Activated T-cell treated with anti-CD3 and anti-CD28 coated beads, Interleukin-2, amount 50 U/mL, for 4 hours (primary cell): ENCODE data around the gene RPS6KL1. TPM values are rescaled to one million over a fixed set of nuclear protein-coding genes. Genes with fewer than 3 reads are reported as not detected.

Source experiments
- ATAC-seq, 2 donors: fragments of 200-7000 bp; cut with Tn5 transposase; one replicate each; pipeline ENCODE4 v1.10.0; 2021
- DNase-seq: peaks from one replicate; pipeline ENCODE4 v3.0.0-alpha.2; 2020
- H3K27me3 Mint-ChIP-seq: one replicate; pipeline ENCODE4 v1.8.0; 2021; ENCODE audit warnings: low read depth, mixed read lengths
- H3K36me3 Mint-ChIP-seq: one replicate; pipeline ENCODE4 v1.8.0; 2022; ENCODE audit warnings: mixed read lengths; ENCODE audit not compliant: insufficient read depth
- H3K4me1 Mint-ChIP-seq: one replicate; pipeline ENCODE4 v1.8.0; 2021; ENCODE audit warnings: low read depth, mixed read lengths
- H3K4me3 Mint-ChIP-seq: one replicate; pipeline ENCODE4 v1.8.0; 2021; ENCODE audit warnings: mild to moderate bottlenecking, moderate library complexity, mixed read lengths
- H3K9me3 Mint-ChIP-seq: one replicate; pipeline ENCODE4 v1.8.0; 2021; ENCODE audit warnings: mixed read lengths
- total RNA-seq, 3 donors: library from RNA; stranded (reverse); gene quantifications; one replicate each; pipeline ENCODE4 v1.2.1, GENCODE V29; 2021

RPS6KL1 gene
- total RNA-seq, 3 donors from 2014 or later: 13.2 to 20.7 (median 17.3) TPM

GRCh38 chr14:74917178-74917543 lies 5.9 kb downstream of the RPS6KL1 start:
- H3K4me1 Mint-ChIP-seq: peaks cover under 1% of the 10 kb centered on the region
- no peak for ATAC-seq
- no peak for DNase-seq
- no peak overlapping the region for H3K4me3 Mint-ChIP-seq
- H3K9me3 Mint-ChIP-seq: no peaks in the 10 kb centered on the region
- H3K36me3 Mint-ChIP-seq: no peaks in the 10 kb centered on the region
- no peaks in the 10 kb centered on the region for H3K27me3 Mint-ChIP-seq

GRCh38 chr14:74915826-74916225 lies 7.2 kb downstream of the RPS6KL1 start:
- H3K4me3 Mint-ChIP-seq: no peak overlapping the region
- H3K27me3 Mint-ChIP-seq: no peaks in the 10 kb centered on the region
- no peaks in the 10 kb centered on the region for H3K9me3 Mint-ChIP-seq
- H3K36me3 Mint-ChIP-seq: no peaks in the 10 kb centered on the region
- no peaks in the 10 kb centered on the region for H3K4me1 Mint-ChIP-seq
- no peak for ATAC-seq
- DNase-seq: no peak

GRCh38 chr14:74915426-74915825 lies 7.6 kb downstream of the RPS6KL1 start:
- H3K27me3 Mint-ChIP-seq: no peaks in the 10 kb centered on the region
- DNase-seq (no peak), ATAC-seq (no peak)
- H3K4me1 Mint-ChIP-seq: no peaks in the 10 kb centered on the region
- H3K4me3 Mint-ChIP-seq: no peak overlapping the region
- H3K9me3 Mint-ChIP-seq: no peaks in the 10 kb centered on the region
- H3K36me3 Mint-ChIP-seq: no peaks in the 10 kb centered on the region

- Mint-ChIP-seq H3K9me3 (no peaks in the 10 kb centered on the region), H3K4me3 (no peak overlapping the region), H3K4me1 (no peaks in the 10 kb centered on the region), H3K36me3 (no peaks in the 10 kb centered on the region), H3K27me3 (no peaks in the 10 kb centered on the region)
- no peak for DNase-seq
- no peak for ATAC-seq
Measured at GRCh38 chr14:74913986-74914573, 9.0 kb downstream of the RPS6KL1 start.

GRCh38 chr14:74913393-74913910 lies 9.6 kb downstream of the RPS6KL1 start:
- no peaks in the 10 kb centered on the region for H3K4me1 Mint-ChIP-seq
- no peaks in the 10 kb centered on the region for H3K9me3 Mint-ChIP-seq
- ATAC-seq (no peak), DNase-seq (no peak)
- no peaks in the 10 kb centered on the region for H3K27me3 Mint-ChIP-seq
- H3K4me3 Mint-ChIP-seq: no peak overlapping the region
- no peaks in the 10 kb centered on the region for H3K36me3 Mint-ChIP-seq

- ATAC-seq (no peak), DNase-seq (no peak)
- no peaks in the 10 kb centered on the region for H3K9me3 Mint-ChIP-seq
- no peak overlapping the region for H3K4me3 Mint-ChIP-seq
- H3K36me3 Mint-ChIP-seq: no peaks in the 10 kb centered on the region
- no peaks in the 10 kb centered on the region for H3K27me3 Mint-ChIP-seq
- no peaks in the 10 kb centered on the region for H3K4me1 Mint-ChIP-seq
Measured at GRCh38 chr14:74912801-74913200, 10.3 kb downstream of the RPS6KL1 start.

- Mint-ChIP-seq H3K4me3 (no peak overlapping the region), H3K36me3 (no peaks in the 10 kb centered on the region), H3K4me1 (peaks cover 2% of the 10 kb centered on the region), H3K9me3 (no peaks in the 10 kb centered on the region), H3K27me3 (no peaks in the 10 kb centered on the region)
- no peak for ATAC-seq
- DNase-seq: no peak
Measured at GRCh38 chr14:74912111-74912510, 10.9 kb downstream of the RPS6KL1 start.

GRCh38 chr14:74911704-74912103 lies 11.4 kb downstream of the RPS6KL1 start:
- no peaks in the 10 kb centered on the region for H3K27me3 Mint-ChIP-seq
- H3K36me3 Mint-ChIP-seq: no peaks in the 10 kb centered on the region
- no peak for DNase-seq
- H3K4me1 Mint-ChIP-seq: peaks cover 2% of the 10 kb centered on the region
- no peak overlapping the region for H3K4me3 Mint-ChIP-seq
- H3K9me3 Mint-ChIP-seq: no peaks in the 10 kb centered on the region
- no peak for ATAC-seq

- no peaks in the 10 kb centered on the region for H3K27me3 Mint-ChIP-seq
- peaks cover 2% of the 10 kb centered on the region for H3K4me1 Mint-ChIP-seq
- H3K9me3 Mint-ChIP-seq: no peaks in the 10 kb centered on the region
- DNase-seq (no peak), ATAC-seq (no peak)
- no peaks in the 10 kb centered on the region for H3K36me3 Mint-ChIP-seq
- H3K4me3 Mint-ChIP-seq: no peak overlapping the region
Measured at GRCh38 chr14:74911221-74911620, 11.8 kb downstream of the RPS6KL1 start.

- Mint-ChIP-seq H3K9me3 (no peaks in the 10 kb centered on the region), H3K36me3 (no peaks in the 10 kb centered on the region), H3K27me3 (no peaks in the 10 kb centered on the region), H3K4me3 (no peak overlapping the region), H3K4me1 (peaks cover 2% of the 10 kb centered on the region)
- DNase-seq: no peak
- ATAC-seq: no peak
Measured at GRCh38 chr14:74910556-74910955, 12.5 kb downstream of the RPS6KL1 start.

- no peak overlapping the region for H3K4me3 Mint-ChIP-seq
- H3K36me3 Mint-ChIP-seq: peaks cover 3% of the 10 kb centered on the region
- H3K4me1 Mint-ChIP-seq: peaks cover 2% of the 10 kb centered on the region
- H3K27me3 Mint-ChIP-seq: no peaks in the 10 kb centered on the region
- H3K9me3 Mint-ChIP-seq: no peaks in the 10 kb centered on the region
- ATAC-seq: no peak
- DNase-seq: no peak
Measured at GRCh38 chr14:74909911-74910310, 13.1 kb downstream of the RPS6KL1 start.

GRCh38 chr14:74909501-74909900 lies 13.6 kb downstream of the RPS6KL1 start:
- peaks cover 7% of the 10 kb centered on the region for H3K36me3 Mint-ChIP-seq
- no peak for DNase-seq
- ATAC-seq: no peak

GRCh38 chr14:74908861-74909341 lies 14.2 kb downstream of the RPS6KL1 start:
- H3K36me3 Mint-ChIP-seq: peaks cover 10% of the 10 kb centered on the region
- no peak overlapping the region for H3K4me3 Mint-ChIP-seq
- no peak for ATAC-seq
- DNase-seq: no peak
- H3K4me1 Mint-ChIP-seq: peaks cover 2% of the 10 kb centered on the region
- no peaks in the 10 kb centered on the region for H3K9me3 Mint-ChIP-seq
- no peaks in the 10 kb centered on the region for H3K27me3 Mint-ChIP-seq

More at GRCh38 chr14:74909501-74909900, 13.6 kb downstream of the RPS6KL1 start:
- Mint-ChIP-seq H3K4me1 (peaks cover 2% of the 10 kb centered on the region), H3K9me3 (no peaks in the 10 kb centered on the region), H3K4me3 (no peak overlapping the region), H3K27me3 (no peaks in the 10 kb centered on the region)

GRCh38 chr14:74907744-74908143 lies 15.3 kb downstream of the RPS6KL1 start:
- H3K9me3 Mint-ChIP-seq: no peaks in the 10 kb centered on the region
- no peaks in the 10 kb centered on the region for H3K27me3 Mint-ChIP-seq
- H3K4me1 Mint-ChIP-seq: peaks cover 2% of the 10 kb centered on the region
- no peak for DNase-seq
- no peak overlapping the region for H3K4me3 Mint-ChIP-seq
- H3K36me3 Mint-ChIP-seq: peaks cover 16% of the 10 kb centered on the region
- ATAC-seq: no peak

GRCh38 chr14:74906925-74907521 lies 16.0 kb downstream of the RPS6KL1 start:
- peak in 1 of 2 donors; percentile 9 for ATAC-seq
- Mint-ChIP-seq H3K9me3 (no peaks in the 10 kb centered on the region), H3K4me1 (peaks cover 2% of the 10 kb centered on the region), H3K4me3 (no peak overlapping the region), H3K27me3 (no peaks in the 10 kb centered on the region), H3K36me3 (peaks cover 19% of the 10 kb centered on the region)
- DNase-seq: no peak
